ENCODE measurements around the gene MAPK10. TPM values are rescaled to one million over a fixed set of nuclear protein-coding genes. Genes with fewer than 3 reads are reported as not detected.
"Not testable (repeated sequence)": the region's sequence is repeated elsewhere in the genome, so short reads cannot be mapped to it uniquely, and the experiment has no call there.

Gene MAPK10
- total RNA-seq, 1 experiment from 2014 or later, result 5.3 TPM

- H3K27ac Mint-ChIP-seq (ENCODE audit: low read depth, unreplicated experiment), result no peak overlapping the region
- no peaks in the 10 kb centered on the region for H3K36me3 Mint-ChIP-seq (ENCODE audit: insufficient read depth, unreplicated experiment)
- no TSS peak for BruUV-seq (replicated peaks)
- POLR2A ChIA-PET, result interaction anchor here (0.6 to 1.4 kb wide), 4 partner anchors 171 to 218 kb away, joined by 3 to 5 read pairs (median 3); no protein-coding TSS in a partner anchor
- H3K4me3 Mint-ChIP-seq (ENCODE audit: unreplicated experiment), result no peak overlapping the region
- TF ChIP-seq, protein P1, sequence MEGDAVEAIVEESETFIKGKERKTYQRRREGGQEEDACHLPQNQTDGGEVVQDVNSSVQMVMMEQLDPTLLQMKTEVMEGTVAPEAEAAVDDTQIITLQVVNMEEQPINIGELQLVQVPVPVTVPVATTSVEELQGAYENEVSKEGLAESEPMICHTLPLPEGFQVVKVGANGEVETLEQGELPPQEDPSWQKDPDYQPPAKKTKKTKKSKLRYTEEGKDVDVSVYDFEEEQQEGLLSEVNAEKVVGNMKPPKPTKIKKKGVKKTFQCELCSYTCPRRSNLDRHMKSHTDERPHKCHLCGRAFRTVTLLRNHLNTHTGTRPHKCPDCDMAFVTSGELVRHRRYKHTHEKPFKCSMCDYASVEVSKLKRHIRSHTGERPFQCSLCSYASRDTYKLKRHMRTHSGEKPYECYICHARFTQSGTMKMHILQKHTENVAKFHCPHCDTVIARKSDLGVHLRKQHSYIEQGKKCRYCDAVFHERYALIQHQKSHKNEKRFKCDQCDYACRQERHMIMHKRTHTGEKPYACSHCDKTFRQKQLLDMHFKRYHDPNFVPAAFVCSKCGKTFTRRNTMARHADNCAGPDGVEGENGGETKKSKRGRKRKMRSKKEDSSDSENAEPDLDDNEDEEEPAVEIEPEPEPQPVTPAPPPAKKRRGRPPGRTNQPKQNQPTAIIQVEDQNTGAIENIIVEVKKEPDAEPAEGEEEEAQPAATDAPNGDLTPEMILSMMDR (IDR thresholded peaks at IDR 0.05; ENCODE audit: unreplicated experiment), result peak; percentile 46
- H3K27me3 Mint-ChIP-seq (ENCODE audit: insufficient read depth, unreplicated experiment), result no peaks in the 10 kb centered on the region
- intact Hi-C loops (cut with micrococcal nuclease), result loop anchor here (1.0 to 5.0 kb wide), 5 partner anchors 75 to 822 kb away; no protein-coding TSS in a partner anchor
- CTCF ChIA-PET, result interaction anchor here (0.6 to 3.0 kb wide), 37 partner anchors 7 to 886 kb away, joined by 3 to 33 read pairs (median 4); no protein-coding TSS in a partner anchor
- H3K9me3 Mint-ChIP-seq (ENCODE audit: unreplicated experiment), result no peaks in the 10 kb centered on the region
- H3K4me1 Mint-ChIP-seq (ENCODE audit: insufficient read depth, unreplicated experiment), result peaks cover 5% of the 10 kb centered on the region
- DNase-seq (ENCODE audit: unreplicated experiment), result peak; percentile 73
These were observed 390.7 kb downstream of the MAPK10 start for GRCh38 chr4:85968945-85969819.

- DNase-seq (ENCODE audit: unreplicated experiment), result no peak
- POLR2A ChIA-PET, result no interaction called here
- Mint-ChIP-seq H3K4me1 (ENCODE audit: insufficient read depth, unreplicated experiment) (peaks cover 5% of the 10 kb centered on the region), H3K36me3 (ENCODE audit: insufficient read depth, unreplicated experiment) (no peaks in the 10 kb centered on the region), H3K27me3 (ENCODE audit: insufficient read depth, unreplicated experiment) (no peaks in the 10 kb centered on the region), H3K4me3 (ENCODE audit: unreplicated experiment) (no peak overlapping the region), H3K9me3 (ENCODE audit: unreplicated experiment) (no peaks in the 10 kb centered on the region), H3K27ac (ENCODE audit: low read depth, unreplicated experiment) (no peak overlapping the region)
- BruUV-seq (replicated peaks), result no TSS peak
- TF ChIP-seq, protein P1 (IDR thresholded peaks at IDR 0.05; ENCODE audit: unreplicated experiment), result no peak
- CTCF ChIA-PET, result interaction anchor here (0.5 to 3.0 kb wide), 16 partner anchors 12 to 885 kb away, joined by 3 to 33 read pairs (median 4); no protein-coding TSS in a partner anchor
- intact Hi-C loops (cut with micrococcal nuclease), result loop anchor here (2.0 to 5.0 kb wide), 2 partner anchors 255 to 821 kb away; no protein-coding TSS in a partner anchor
These were observed 392.0 kb downstream of the MAPK10 start for GRCh38 chr4:85967872-85968271.

- Mint-ChIP-seq H3K4me3 (ENCODE audit: unreplicated experiment) (no peak overlapping the region), H3K9me3 (ENCODE audit: unreplicated experiment) (no peaks in the 10 kb centered on the region), H3K36me3 (ENCODE audit: insufficient read depth, unreplicated experiment) (no peaks in the 10 kb centered on the region), H3K27ac (ENCODE audit: low read depth, unreplicated experiment) (no peak overlapping the region), H3K27me3 (ENCODE audit: insufficient read depth, unreplicated experiment) (no peaks in the 10 kb centered on the region), H3K4me1 (ENCODE audit: insufficient read depth, unreplicated experiment) (peaks cover 5% of the 10 kb centered on the region)
- intact Hi-C loops (cut with micrococcal nuclease), result loop anchor here (5.0 kb wide), 1 partner anchor 819 kb away; no protein-coding TSS in a partner anchor
- no peak for DNase-seq (ENCODE audit: unreplicated experiment)
- ChIA-PET POLR2A (no interaction called here), CTCF (interaction anchor here (0.6 to 2.8 kb wide), 7 partner anchors 10 to 1872 kb away, joined by 3 to 32 read pairs (median 3); no protein-coding TSS in a partner anchor)
- TF ChIP-seq, protein P1 (IDR thresholded peaks at IDR 0.05; ENCODE audit: unreplicated experiment), result no peak
- no TSS peak for BruUV-seq (replicated peaks)
These were observed 393.5 kb downstream of the MAPK10 start for GRCh38 chr4:85966373-85966772.

- ChIA-PET CTCF (interaction anchor here (0.7 to 2.8 kb wide), 6 partner anchors 9 to 169 kb away, joined by 3 to 32 read pairs (median 4); no protein-coding TSS in a partner anchor), POLR2A (interaction anchor here (0.6 to 1.0 kb wide), 2 partner anchors 13 to 138 kb away, joined by 3 to 5 read pairs; no protein-coding TSS in a partner anchor)
- H3K4me3 Mint-ChIP-seq (ENCODE audit: unreplicated experiment), result no peak overlapping the region
- BruUV-seq (replicated peaks), result no TSS peak
- intact Hi-C loops (cut with micrococcal nuclease), result loop anchor here (5.0 kb wide), 1 partner anchor 818 kb away; no protein-coding TSS in a partner anchor
- DNase-seq (ENCODE audit: unreplicated experiment), result no peak
- no peaks in the 10 kb centered on the region for H3K9me3 Mint-ChIP-seq (ENCODE audit: unreplicated experiment)
- H3K27ac Mint-ChIP-seq (ENCODE audit: low read depth, unreplicated experiment), result no peak overlapping the region
- H3K36me3 Mint-ChIP-seq (ENCODE audit: insufficient read depth, unreplicated experiment), result no peaks in the 10 kb centered on the region
- H3K27me3 Mint-ChIP-seq (ENCODE audit: insufficient read depth, unreplicated experiment), result no peaks in the 10 kb centered on the region
- peaks cover 5% of the 10 kb centered on the region for H3K4me1 Mint-ChIP-seq (ENCODE audit: insufficient read depth, unreplicated experiment)
- TF ChIP-seq, protein P1 (IDR thresholded peaks at IDR 0.05; ENCODE audit: unreplicated experiment), result no peak
These were observed 394.3 kb downstream of the MAPK10 start for GRCh38 chr4:85965529-85965928.

DNA sequence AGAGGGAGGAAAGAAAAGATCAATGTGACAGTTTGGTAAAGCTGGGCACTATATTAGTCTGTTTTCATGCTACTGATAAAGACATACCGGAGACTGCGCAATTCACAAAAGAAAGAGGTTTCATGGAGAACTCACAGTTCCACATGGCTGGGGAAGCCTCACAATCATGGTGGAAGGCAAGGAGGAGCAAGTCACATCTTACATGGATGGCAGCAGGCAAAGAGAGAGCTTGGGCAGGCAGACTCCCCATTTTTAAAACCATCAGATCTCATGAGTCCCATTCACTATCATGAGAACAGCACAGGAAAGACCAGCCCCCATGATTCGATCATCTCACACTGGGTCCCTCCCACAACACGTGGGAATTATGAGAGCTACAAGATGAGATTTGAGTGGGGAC, 394.8 kb downstream of the MAPK10 start:
- not testable (repeated sequence) for H3K36me3 Mint-ChIP-seq (ENCODE audit: insufficient read depth, unreplicated experiment); H3K4me3 Mint-ChIP-seq (ENCODE audit: unreplicated experiment); H3K4me1 Mint-ChIP-seq (ENCODE audit: insufficient read depth, unreplicated experiment); H3K27me3 Mint-ChIP-seq (ENCODE audit: insufficient read depth, unreplicated experiment); H3K9me3 Mint-ChIP-seq (ENCODE audit: unreplicated experiment); BruUV-seq (replicated peaks); DNase-seq (ENCODE audit: unreplicated experiment); H3K27ac Mint-ChIP-seq (ENCODE audit: low read depth, unreplicated experiment)
- POLR2A ChIA-PET, result interaction anchor here (0.6 to 1.0 kb wide), 2 partner anchors 13 to 139 kb away, joined by 3 to 5 read pairs; no protein-coding TSS in a partner anchor
- intact Hi-C loops (cut with micrococcal nuclease), result loop anchor here (5.0 kb wide), 1 partner anchor 818 kb away; no protein-coding TSS in a partner anchor
- CTCF ChIA-PET, result interaction anchor here (0.6 to 2.8 kb wide), 6 partner anchors 11 to 711 kb away, joined by 3 to 32 read pairs (median 4); no protein-coding TSS in a partner anchor
